H1 (cell line): ENCODE measurements around the gene RASAL2. TPM values are rescaled to one million over a fixed set of nuclear protein-coding genes. Genes with fewer than 3 reads are reported as not detected.

ENCODE experiments used
- CTCF ChIA-PET: fragments of 300-600 bp; sonication (Branson Sonifier 250); formaldehyde crosslinking; loops from one replicate; lab custom pipeline; 2021; ENCODE audit not compliant: partially characterized antibody; lab: Charles Lee
- POLR2A ChIA-PET: fragments of 300-600 bp; sonication (Branson Sonifier 250); formaldehyde crosslinking; loops from one replicate; lab custom pipeline; 2021; ENCODE audit warnings: inconsistent platforms; ENCODE audit not compliant: partially characterized antibody; lab: Charles Lee
- DNase-seq, 2 experiments: peaks; one replicate each; pipeline versions ENCODE4 v3.0.0 to v3.0.0-alpha.2; 2010 to 2022; ENCODE audit warnings: low spot score in 2 of 2, low read depth in 1 of 2, mixed read lengths in 1 of 2
- FAIRE-seq: peaks from 2 replicates; lab custom pipeline; 2011; peaks lifted over from hg19 to GRCh38; lab: Jason Lieb, UNC
- H2AFZ ChIP-seq: 2 replicates; pipeline ENCODE4 v1.8.1; 2012; ENCODE audit warnings: low read length, inconsistent platforms
- H2AK5ac ChIP-seq: 2 replicates; pipeline ENCODE4 v1.6.1; 2013; ENCODE audit warnings: low read depth, low read length
- H2BK120ac ChIP-seq: replicated peaks from 2 replicates; pipeline ENCODE3; 2013; ENCODE audit warnings: low read depth, low read length, inconsistent platforms
- H2BK12ac ChIP-seq: 2 replicates; pipeline ENCODE4 v1.6.1; 2013; ENCODE audit warnings: low read depth, low read length
- H2BK15ac ChIP-seq: 2 replicates; pipeline ENCODE4 v1.6.1; 2013; ENCODE audit warnings: low read length
- H2BK20ac ChIP-seq: 2 replicates; pipeline ENCODE4 v1.6.1; 2013; ENCODE audit warnings: low read length
- H2BK5ac ChIP-seq: 2 replicates; pipeline ENCODE4 v1.6.1; 2013; ENCODE audit warnings: low read depth, low read length
- H3K14ac ChIP-seq: 2 replicates; pipeline ENCODE4 v1.6.1; 2013; ENCODE audit warnings: inconsistent platforms; ENCODE audit not compliant: insufficient read length
- H3K18ac ChIP-seq: 2 replicates; pipeline ENCODE4 v1.6.1; 2013; ENCODE audit warnings: low read length; ENCODE audit errors: extremely low read depth
- H3K23ac ChIP-seq: 2 replicates; pipeline ENCODE4 v1.6.1; 2013; ENCODE audit warnings: inconsistent platforms; ENCODE audit not compliant: insufficient read length
- H3K23me2 ChIP-seq: 2 replicates; pipeline ENCODE4 v1.6.1; 2013; ENCODE audit warnings: low read depth, low read length
- H3K27ac ChIP-seq: 2 replicates; pipeline ENCODE4 v1.6.1; 2011; ENCODE audit warnings: low read depth, low read length, inconsistent platforms
- H3K27me3 ChIP-seq, 4 experiments: replicated peaks in 1 of 4; 1 replicate in 1 of 4; 2 replicates in 3 of 4; pipeline versions ENCODE4 v1.6.1 to v1.8.1; 2011 to 2013; ENCODE audit warnings: low read length in 3 of 4, mild to moderate bottlenecking in 3 of 4, inconsistent platforms in 2 of 4, mixed read lengths in 2 of 4, moderate library complexity in 1 of 4; ENCODE audit not compliant: control insufficient read depth in 3 of 4, insufficient read depth in 3 of 4; ENCODE audit errors: extremely low read depth in 1 of 4
- H3K36me3 ChIP-seq, 4 experiments: 2 replicates each; pipeline versions ENCODE4 v1.6.1 to v1.8.1; 2011 to 2013; ENCODE audit warnings: mild to moderate bottlenecking in 4 of 4, low read length in 3 of 4, moderate library complexity in 2 of 4, control low read depth in 1 of 4, inconsistent platforms in 1 of 4; ENCODE audit not compliant: insufficient read depth in 4 of 4, control insufficient read depth in 2 of 4
- H3K4ac ChIP-seq: replicated peaks from 2 replicates; pipeline ENCODE3; 2013; ENCODE audit warnings: low read length, low read depth, mixed read lengths, inconsistent platforms; ENCODE audit not compliant: insufficient read length
- H3K4me1 ChIP-seq, 4 experiments: replicated peaks in 1 of 4; 1 replicate in 1 of 4; 2 replicates in 3 of 4; pipeline versions ENCODE4 v1.6.1 to v1.8.1; 2011 to 2013; ENCODE audit warnings: low read length in 3 of 4, inconsistent platforms in 2 of 4, mixed read lengths in 1 of 4; ENCODE audit not compliant: insufficient read depth in 4 of 4, control insufficient read depth in 3 of 4
- H3K4me2 ChIP-seq, 2 experiments: 2 replicates each; pipeline versions ENCODE4 v1.6.1 to v1.8.1; 2011 to 2013; ENCODE audit warnings: low read depth in 2 of 2, low read length in 2 of 2, control low read depth in 1 of 2, inconsistent platforms in 1 of 2, mild to moderate bottlenecking in 1 of 2; ENCODE audit not compliant: insufficient read depth in 1 of 2
- H3K4me3 ChIP-seq, 4 experiments: fragments of 200-600, 300-600 bp in 1 of 4; sonication (generic), shearing (Covaris generic), sonication (Bioruptor Twin) in 1 of 4; 2 replicates each; pipeline versions ENCODE4 v1.5.1 to v1.8.1; 2011 to 2016; ENCODE audit warnings: low read length in 4 of 4, low read depth in 3 of 4, control low read depth in 2 of 4, inconsistent platforms in 2 of 4, mild to moderate bottlenecking in 2 of 4, mixed read lengths in 1 of 4, moderate library complexity in 1 of 4; ENCODE audit not compliant: insufficient read depth in 2 of 4; ENCODE audit errors: extremely low read depth in 1 of 4
- H3K56ac ChIP-seq: replicated peaks from 2 replicates; pipeline ENCODE3; 2013; ENCODE audit warnings: low read depth, mild to moderate bottlenecking, mixed read lengths, low read length, inconsistent platforms; ENCODE audit not compliant: insufficient read length
- H3K79me1 ChIP-seq: 2 replicates; pipeline ENCODE4 v1.6.1; 2013; ENCODE audit warnings: low read depth, low read length, control low read depth
- H3K79me2 ChIP-seq, 2 experiments: 2 replicates each; pipeline versions ENCODE4 v1.6.1 to v1.8.1; 2012 to 2013; ENCODE audit warnings: low read length in 2 of 2, mild to moderate bottlenecking in 2 of 2, inconsistent platforms in 1 of 2; ENCODE audit not compliant: insufficient read depth in 2 of 2, control insufficient read depth in 1 of 2
- H3K9ac ChIP-seq, 4 experiments: replicated peaks in 1 of 4; 1 replicate in 1 of 4; 2 replicates in 3 of 4; pipeline versions ENCODE4 v1.6.1 to v1.8.1; 2011 to 2013; ENCODE audit warnings: low read depth in 3 of 4, low read length in 3 of 4, control low read depth in 2 of 4, mild to moderate bottlenecking in 2 of 4, moderate library complexity in 2 of 4, inconsistent platforms in 1 of 4; ENCODE audit errors: extremely low read depth in 1 of 4
- H3K9me3 ChIP-seq, 2 experiments: 2 replicates each; pipeline versions ENCODE4 v1.6.1 to v1.8.1; 2012 to 2013; ENCODE audit warnings: mild to moderate bottlenecking in 2 of 2, moderate library complexity in 2 of 2, control low read depth in 1 of 2, inconsistent platforms in 1 of 2, low read depth in 1 of 2, low read length in 1 of 2, mixed read lengths in 1 of 2; ENCODE audit not compliant: insufficient read depth in 2 of 2
- H4K20me1 ChIP-seq, 2 experiments: replicated peaks in 1 of 2; 2 replicates each; pipeline versions ENCODE3 to v1.8.1; 2011 to 2013; ENCODE audit warnings: inconsistent platforms in 2 of 2, low read length in 2 of 2, mild to moderate bottlenecking in 1 of 2; ENCODE audit not compliant: insufficient read depth in 2 of 2, control insufficient read depth in 1 of 2
- H4K5ac ChIP-seq: 2 replicates; pipeline ENCODE4 v1.6.1; 2013; ENCODE audit warnings: low read length, low read depth, mixed read lengths, inconsistent platforms; ENCODE audit not compliant: insufficient read length
- H4K8ac ChIP-seq: 2 replicates; pipeline ENCODE4 v1.8.0; 2013; ENCODE audit warnings: mild to moderate bottlenecking, moderate library complexity, low read length, inconsistent platforms; ENCODE audit not compliant: insufficient read depth; ENCODE audit errors: extremely low read depth
- H4K91ac ChIP-seq: replicated peaks from 2 replicates; pipeline ENCODE3; 2013; ENCODE audit warnings: low read length, mixed read lengths, inconsistent platforms; ENCODE audit not compliant: insufficient read length
- ASH2L ChIP-seq: fragments of 200-600, 300-600 bp; sonication (generic); IDR thresholded peaks from one replicate; pipeline ENCODE4 v1.7.1; 2017; ENCODE audit warnings: low read length
- CEBPB ChIP-seq: IDR thresholded peaks from 2 replicates; pipeline ENCODE4 v1.6.1; 2012; ENCODE audit warnings: low read depth, low read length
- CHD2 ChIP-seq: IDR thresholded peaks from 2 replicates; pipeline ENCODE4 v1.6.1; 2012; ENCODE audit warnings: low read length, improper control_type of control experiment
- JUND ChIP-seq: IDR thresholded peaks from 2 replicates; pipeline ENCODE4 v1.6.1; 2011; ENCODE audit warnings: mild to moderate bottlenecking, improper control_type of control experiment, low read length
- RAD21 ChIP-seq, 2 experiments: IDR thresholded peaks in 1 of 2; conservative IDR thresholded peaks in 1 of 2; 2 replicates each; pipeline ENCODE4 v1.6.1; 2011; ENCODE audit warnings: low read depth in 2 of 2, low read length in 2 of 2, improper control_type of control experiment in 1 of 2, inconsistent platforms in 1 of 2, mild to moderate bottlenecking in 1 of 2, moderate library complexity in 1 of 2
- SP4 ChIP-seq: IDR thresholded peaks from 2 replicates; pipeline ENCODE4 v1.6.1; 2012; ENCODE audit warnings: low read length, inconsistent platforms
- SUZ12 ChIP-seq: fragments of 200-600 bp; sonication (generic); IDR thresholded peaks from 2 replicates; pipeline ENCODE4 v1.6.1; 2012; ENCODE audit warnings: mild to moderate bottlenecking, inconsistent platforms, low read length, moderate library complexity, mixed read lengths
- WGBS, 2 experiments: shearing (Covaris generic) in 1 of 2; methylation state at CpG; one replicate each; pipeline versions ENCODE4 v1.1.6 to v1.1.7; 2013 to 2015; ENCODE audit warnings: low lambda C conversion rate in 2 of 2, mixed read lengths in 2 of 2, inconsistent platforms in 1 of 2, low coverage in 1 of 2, missing lambda C conversion rate in 1 of 2; ENCODE audit not compliant: insufficient replicate concordance in 2 of 2, insufficient coverage in 1 of 2, insufficient read length in 1 of 2; ENCODE audit errors: extremely low coverage in 1 of 2, missing lambda C conversion rate in 1 of 2; 5-methylcytosine and 5-hydroxymethylcytosine counted together
- polyA plus RNA-seq, 7 experiments: library from polyadenylated mRNA; depleted of rRNA in 3 of 7; stranded (reverse) in 5 of 7; unstranded in 2 of 7; fragments of >200 nt in 5 of 7; fragments of 200-250 nt in 2 of 7; gene quantifications; 1 replicate in 5 of 7; 2 replicates in 1 of 7; 4 replicates in 1 of 7; pipeline versions ENCODE4 v1.2.1 to v1.2.3, GENCODE V29; 2011 to 2013; ENCODE audit warnings: missing spikeins in 2 of 7, mixed read lengths in 2 of 7
- total RNA-seq: library from RNA; stranded (reverse); fragmentation: NEBNext Ultra II Directional; extraction: Animal tissue kit (Norgen Biotek cat#: 25700); gene quantifications from 2 replicates; pipeline ENCODE4 v1.2.1, GENCODE V29; 2021

Gene RASAL2
- total and polyA plus RNA-seq, 2 of the 8 experiments (the other 6 are each of a cell fraction or from before 2014, with no cell fraction given): 15.9 to 32.5 TPM

GRCh38 chr1:178528228-178528952 is 434.5 kb downstream of the RASAL2 start:
- DNase-seq: no peak
- POLR2A ChIA-PET: no interaction called here
- no peak for TF ChIP-seq JUND
- TF ChIP-seq CHD2: no peak
- TF ChIP-seq CEBPB: no peak
- no peak for TF ChIP-seq SUZ12
- no peak for TF ChIP-seq SP4
- no peak for TF ChIP-seq RAD21 (IDR thresholded peaks at IDR 0.05 in 1 of 2, conservative IDR thresholded peaks at IDR 0.05 in 1 of 2; ENCODE audit: low read depth in 2 of 2, low read length in 2 of 2)
- TF ChIP-seq ASH2L: no peak
- TF ChIP-seq, all 59 proteins: peak for 0
- Histone ChIP-seq H2BK5ac (no peak overlapping the region), H3K9me3 (no peaks in the 10 kb centered on the region), H3K4me2 (no peak overlapping the region), H3K27me3 (no peaks in the 10 kb centered on the region), H3K9ac (no peak overlapping the region), H3K23me2 (no peaks in the 10 kb centered on the region), H2BK12ac (no peak overlapping the region), H3K56ac (no peak overlapping the region), H3K79me1 (no peaks in the 10 kb centered on the region), H2BK120ac (no peak overlapping the region), H3K4ac (no peak overlapping the region), H4K5ac (no peak overlapping the region), H2AK5ac (no peak overlapping the region; the same call in 1 of the 2 replicates), H2BK20ac (no peak overlapping the region), H4K91ac (no peak overlapping the region), H3K14ac (no peak overlapping the region), H4K20me1 (no peaks in the 10 kb centered on the region), H3K4me1 (peaks cover 0 to 2% (median under 1%) of the 10 kb centered on the region in 4 experiments; a peak in 1 of 7 replicates), H3K4me3 (no peak overlapping the region), H3K23ac (no peak overlapping the region), H3K18ac (no peak overlapping the region), H3K27ac (no peak overlapping the region), H4K8ac (no peak overlapping the region; the same call in 1 of the 2 replicates), H3K79me2 (no peaks in the 10 kb centered on the region), H3K36me3 (no peaks in the 10 kb centered on the region), H2AFZ (no peak overlapping the region), H2BK15ac (no peak overlapping the region)
- 88% methylated on average over 10 of the region's 10 CpGs; no CpG with 5 or more reads in 1 of the 2 experiments for WGBS, 2 experiments
- CTCF ChIA-PET: interaction anchor here (0.7 to 16.8 kb wide), 15 partner anchors 9 to 476 kb away, joined by 3 to 238 read pairs (median 4); partner anchors contain the start of gene TEX35
- FAIRE-seq: no peak
